PC-3 (cell line): Measurements from ENCODE around the gene LRRC42.

Source experiments
- EZH2 ChIP-seq: fragments of 300-600 bp; sonication (generic); IDR thresholded peaks from one replicate; pipeline ENCODE4 v1.6.1; 2017; ENCODE audit warnings: antibody characterized with exemption, mild to moderate bottlenecking, low read length; ENCODE audit not compliant: unreplicated experiment
- EZH2phosphoT487 ChIP-seq: fragments of 300-600 bp; sonication (generic); IDR thresholded peaks from 2 replicates; pipeline ENCODE4 v1.6.1; 2018; ENCODE audit warnings: mild to moderate bottlenecking, antibody characterized with exemption, low read length, borderline replicate concordance
- TF ChIP-seq, protein P1 (sequence below): fragments of 300-600 bp; sonication (generic); conservative IDR thresholded peaks from 2 replicates; pipeline ENCODE4 v1.5.1; 2017; ENCODE audit warnings: antibody characterized with exemption, low read depth, mild to moderate bottlenecking, low read length

GRCh38 chr1:53909946-53910345 lies 36.2 kb upstream of the LRRC42 start:
- TF ChIP-seq, protein P1, sequence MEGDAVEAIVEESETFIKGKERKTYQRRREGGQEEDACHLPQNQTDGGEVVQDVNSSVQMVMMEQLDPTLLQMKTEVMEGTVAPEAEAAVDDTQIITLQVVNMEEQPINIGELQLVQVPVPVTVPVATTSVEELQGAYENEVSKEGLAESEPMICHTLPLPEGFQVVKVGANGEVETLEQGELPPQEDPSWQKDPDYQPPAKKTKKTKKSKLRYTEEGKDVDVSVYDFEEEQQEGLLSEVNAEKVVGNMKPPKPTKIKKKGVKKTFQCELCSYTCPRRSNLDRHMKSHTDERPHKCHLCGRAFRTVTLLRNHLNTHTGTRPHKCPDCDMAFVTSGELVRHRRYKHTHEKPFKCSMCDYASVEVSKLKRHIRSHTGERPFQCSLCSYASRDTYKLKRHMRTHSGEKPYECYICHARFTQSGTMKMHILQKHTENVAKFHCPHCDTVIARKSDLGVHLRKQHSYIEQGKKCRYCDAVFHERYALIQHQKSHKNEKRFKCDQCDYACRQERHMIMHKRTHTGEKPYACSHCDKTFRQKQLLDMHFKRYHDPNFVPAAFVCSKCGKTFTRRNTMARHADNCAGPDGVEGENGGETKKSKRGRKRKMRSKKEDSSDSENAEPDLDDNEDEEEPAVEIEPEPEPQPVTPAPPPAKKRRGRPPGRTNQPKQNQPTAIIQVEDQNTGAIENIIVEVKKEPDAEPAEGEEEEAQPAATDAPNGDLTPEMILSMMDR = no peak
- TF ChIP-seq EZH2phosphoT487 (no peak), EZH2 (no peak)
